ENCODE data around the gene TMTC2.

TMTC2 gene

DNA sequence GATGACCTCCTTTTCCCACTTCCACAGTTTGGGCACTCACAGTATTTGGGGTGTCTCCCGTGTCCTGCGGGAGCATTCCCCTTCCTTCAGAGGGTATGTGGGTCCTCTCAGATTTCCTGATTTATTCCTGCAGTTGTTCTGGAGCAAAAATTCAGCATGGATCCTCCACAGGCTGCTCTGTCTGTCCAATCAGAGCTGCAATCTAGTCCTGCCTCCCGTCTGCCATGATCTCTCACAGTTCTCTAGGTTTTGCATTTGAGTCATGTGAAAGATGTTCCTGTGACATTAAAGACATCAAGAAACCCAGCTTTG is 435.9 kb downstream of the TMTC2 start:
- Histone ChIP-seq H2BK120ac (ENCODE audit: insufficient read depth, low read length, poor library complexity) (no peak overlapping the region), H4K8ac (ENCODE audit: low read depth, low read length) (no peak overlapping the region), H3K9me3 (ENCODE audit: insufficient read depth, low read depth, low read length) (no peaks in the 10 kb centered on the region), H3K79me1 (ENCODE audit: low read length) (no peaks in the 10 kb centered on the region), H3K14ac (ENCODE audit: low read length) (no peak overlapping the region), H2BK12ac (ENCODE audit: low read length) (no peak overlapping the region), H3K4me2 (ENCODE audit: low read length) (no peak overlapping the region), H3K4ac (ENCODE audit: low read depth, low read length) (no peak overlapping the region), H3K23ac (ENCODE audit: low read length) (no peak overlapping the region), H4K12ac (ENCODE audit: low read depth, low read length) (no peak overlapping the region), H3K79me2 (ENCODE audit: control insufficient read depth, insufficient read depth, low read length, poor library complexity) (no peaks in the 10 kb centered on the region), H3K18ac (ENCODE audit: low read length) (no peak overlapping the region), H4K91ac (ENCODE audit: low read depth, low read length) (no peak overlapping the region), H2AK5ac (ENCODE audit: low read length) (no peak overlapping the region), H2BK5ac (ENCODE audit: low read depth, low read length, poor library complexity) (no peak overlapping the region), H3K27ac (ENCODE audit: low read depth, low read length) (no peak overlapping the region), H3K4me1 (ENCODE audit: control insufficient read depth in 1 of 2, insufficient read depth in 2 of 2, low read length in 2 of 2) (peaks cover 7 to 8% of the 10 kb centered on the region in 2 experiments), H3K9ac (ENCODE audit: low read length) (no peak overlapping the region), H3K36me3 (ENCODE audit: control insufficient read depth in 1 of 2, insufficient read depth in 2 of 2, low read length in 2 of 2) (no peaks in the 10 kb centered on the region), H3K27me3 (ENCODE audit: insufficient read depth, low read length) (no peaks in the 10 kb centered on the region), H2AFZ (ENCODE audit: insufficient read depth, low read length, poor library complexity) (no peak overlapping the region), H3K4me3 (ENCODE audit: low read depth, low read length) (no peak overlapping the region)
- WGBS (ENCODE audit: extremely low coverage, insufficient coverage, insufficient read length) = no CpG with 5 or more reads among the region's 3 CpGs
- DNase-seq = no peak

DNA sequence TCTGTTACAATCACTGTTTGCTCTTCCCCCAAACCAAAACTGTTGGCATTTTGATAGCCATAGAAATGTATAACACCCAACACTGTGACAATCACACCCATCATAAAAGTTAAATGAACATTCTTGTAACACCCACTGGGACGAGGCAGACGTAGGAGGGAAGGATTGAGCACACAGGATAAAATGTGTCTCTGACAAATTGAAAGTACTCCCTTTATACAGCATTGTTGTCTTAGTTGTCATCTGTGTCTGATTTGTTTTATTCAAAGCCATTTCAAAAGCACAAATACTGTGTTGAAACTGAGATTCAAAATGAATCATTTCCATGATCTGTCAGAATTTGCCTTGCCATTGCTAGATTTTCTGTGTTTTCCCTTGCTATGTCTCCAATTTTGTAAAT is 436.3 kb downstream of the TMTC2 start:
- H2AK5ac ChIP-seq (ENCODE audit: low read length) = no peak overlapping the region
- H2BK5ac ChIP-seq (ENCODE audit: low read depth, low read length, poor library complexity) = no peak overlapping the region
- no peak overlapping the region for H2BK12ac ChIP-seq (ENCODE audit: low read length)
- no peaks in the 10 kb centered on the region for H3K79me2 ChIP-seq (ENCODE audit: control insufficient read depth, insufficient read depth, low read length, poor library complexity)
- H3K14ac ChIP-seq (ENCODE audit: low read length) = no peak overlapping the region
- no peak overlapping the region for H3K4ac ChIP-seq (ENCODE audit: low read depth, low read length)
- H3K27me3 ChIP-seq (ENCODE audit: insufficient read depth, low read length) = no peaks in the 10 kb centered on the region
- H3K18ac ChIP-seq (ENCODE audit: low read length) = no peak overlapping the region
- H2BK120ac ChIP-seq (ENCODE audit: insufficient read depth, low read length, poor library complexity) = no peak overlapping the region
- no peaks in the 10 kb centered on the region for H3K36me3 ChIP-seq (ENCODE audit: control insufficient read depth in 1 of 2, insufficient read depth in 2 of 2, low read length in 2 of 2)
- no peaks in the 10 kb centered on the region for H3K9me3 ChIP-seq (ENCODE audit: insufficient read depth, low read depth, low read length)
- WGBS (ENCODE audit: extremely low coverage, insufficient coverage, insufficient read length) = no CpG with 5 or more reads among the region's 2 CpGs
- no peak overlapping the region for H4K8ac ChIP-seq (ENCODE audit: low read depth, low read length)
- H3K27ac ChIP-seq (ENCODE audit: low read depth, low read length) = no peak overlapping the region
- H3K4me2 ChIP-seq (ENCODE audit: low read length) = no peak overlapping the region
- no peak overlapping the region for H3K9ac ChIP-seq (ENCODE audit: low read length)
- H2AFZ ChIP-seq (ENCODE audit: insufficient read depth, low read length, poor library complexity) = no peak overlapping the region
- H4K91ac ChIP-seq (ENCODE audit: low read depth, low read length) = no peak overlapping the region
- DNase-seq = no peak
- H4K12ac ChIP-seq (ENCODE audit: low read depth, low read length) = no peak overlapping the region
- H3K23ac ChIP-seq (ENCODE audit: low read length) = no peak overlapping the region
- no peak overlapping the region for H3K4me3 ChIP-seq (ENCODE audit: low read depth, low read length)
- peaks cover 7 to 8% of the 10 kb centered on the region in 2 experiments for H3K4me1 ChIP-seq (ENCODE audit: control insufficient read depth in 1 of 2, insufficient read depth in 2 of 2, low read length in 2 of 2)
- no peaks in the 10 kb centered on the region for H3K79me1 ChIP-seq (ENCODE audit: low read length)

DNA sequence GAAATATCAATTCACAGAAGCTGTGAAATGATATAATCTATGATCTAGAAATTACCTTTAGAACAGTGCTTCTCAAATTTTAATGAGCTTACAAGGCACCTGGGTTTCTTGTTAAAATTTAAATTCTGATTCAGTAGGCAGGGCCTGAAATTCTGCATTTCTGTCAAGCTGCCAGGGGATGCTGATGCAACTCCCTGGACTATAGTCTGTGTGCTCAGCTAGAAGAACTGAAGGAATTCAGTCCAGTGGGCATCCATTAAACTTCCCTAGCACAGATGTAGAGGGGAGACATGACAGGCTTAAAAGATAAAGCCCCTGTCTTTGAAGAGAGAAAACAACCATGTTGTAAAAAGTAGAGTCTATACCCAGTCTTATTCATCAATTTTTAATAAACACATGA is 441.8 kb downstream of the TMTC2 start:
- Histone ChIP-seq H2AK5ac (ENCODE audit: low read length) (no peak overlapping the region), H3K9me3 (ENCODE audit: insufficient read depth, low read depth, low read length) (no peaks in the 10 kb centered on the region), H3K4me3 (ENCODE audit: low read depth, low read length) (no peak overlapping the region), H3K23ac (ENCODE audit: low read length) (no peak overlapping the region), H3K9ac (ENCODE audit: low read length) (no peak overlapping the region), H2AFZ (ENCODE audit: insufficient read depth, low read length, poor library complexity) (no peak overlapping the region), H3K4ac (ENCODE audit: low read depth, low read length) (no peak overlapping the region), H3K79me2 (ENCODE audit: control insufficient read depth, insufficient read depth, low read length, poor library complexity) (no peaks in the 10 kb centered on the region), H3K27ac (ENCODE audit: low read depth, low read length) (no peak overlapping the region), H2BK5ac (ENCODE audit: low read depth, low read length, poor library complexity) (no peak overlapping the region), H3K18ac (ENCODE audit: low read length) (no peak overlapping the region), H3K4me1 (ENCODE audit: control insufficient read depth in 1 of 2, insufficient read depth in 2 of 2, low read length in 2 of 2) (peaks cover 3% of the 10 kb centered on the region in 2 experiments), H4K8ac (ENCODE audit: low read depth, low read length) (no peak overlapping the region), H3K36me3 (ENCODE audit: control insufficient read depth in 1 of 2, insufficient read depth in 2 of 2, low read length in 2 of 2) (peaks cover 2 to 4% of the 10 kb centered on the region in 2 experiments), H2BK12ac (ENCODE audit: low read length) (no peak overlapping the region), H4K91ac (ENCODE audit: low read depth, low read length) (no peak overlapping the region), H3K27me3 (ENCODE audit: insufficient read depth, low read length) (no peaks in the 10 kb centered on the region), H2BK120ac (ENCODE audit: insufficient read depth, low read length, poor library complexity) (no peak overlapping the region), H4K12ac (ENCODE audit: low read depth, low read length) (no peak overlapping the region), H3K14ac (ENCODE audit: low read length) (no peak overlapping the region), H3K79me1 (ENCODE audit: low read length) (no peaks in the 10 kb centered on the region), H3K4me2 (ENCODE audit: low read length) (no peak overlapping the region)
- no peak for DNase-seq

DNA sequence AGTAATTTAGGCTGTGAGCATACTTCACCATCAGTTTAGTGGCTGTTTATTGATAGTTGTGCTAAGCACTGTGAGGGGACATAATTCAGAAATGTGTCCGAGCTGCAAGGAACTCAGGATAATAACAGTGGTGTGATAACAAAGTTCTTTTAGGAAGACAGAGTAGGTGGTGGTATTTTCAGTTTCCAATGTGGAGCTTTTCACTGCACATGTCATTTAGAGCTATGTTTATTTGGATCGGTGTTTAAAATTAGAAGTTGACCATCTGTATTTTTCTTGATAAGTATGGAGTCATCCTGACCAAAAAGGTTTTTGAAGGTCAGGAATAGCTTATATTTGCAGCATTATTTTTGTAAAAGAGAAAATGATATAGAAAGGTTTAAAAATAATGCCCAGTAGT is 443.5 kb downstream of the TMTC2 start:
- Histone ChIP-seq H2BK120ac (ENCODE audit: insufficient read depth, low read length, poor library complexity) (no peak overlapping the region), H3K14ac (ENCODE audit: low read length) (no peak overlapping the region), H3K79me1 (ENCODE audit: low read length) (no peaks in the 10 kb centered on the region), H3K36me3 (ENCODE audit: control insufficient read depth in 1 of 2, insufficient read depth in 2 of 2, low read length in 2 of 2) (peaks cover 2 to 4% of the 10 kb centered on the region in 2 experiments), H2AFZ (ENCODE audit: insufficient read depth, low read length, poor library complexity) (no peak overlapping the region), H2BK5ac (ENCODE audit: low read depth, low read length, poor library complexity) (no peak overlapping the region), H4K12ac (ENCODE audit: low read depth, low read length) (no peak overlapping the region), H3K23ac (ENCODE audit: low read length) (no peak overlapping the region), H2BK12ac (ENCODE audit: low read length) (no peak overlapping the region), H3K18ac (ENCODE audit: low read length) (no peak overlapping the region), H3K4ac (ENCODE audit: low read depth, low read length) (no peak overlapping the region), H3K27ac (ENCODE audit: low read depth, low read length) (no peak overlapping the region), H4K91ac (ENCODE audit: low read depth, low read length) (no peak overlapping the region), H3K79me2 (ENCODE audit: control insufficient read depth, insufficient read depth, low read length, poor library complexity) (no peaks in the 10 kb centered on the region), H2AK5ac (ENCODE audit: low read length) (no peak overlapping the region), H3K4me1 (ENCODE audit: control insufficient read depth in 1 of 2, insufficient read depth in 2 of 2, low read length in 2 of 2) (peaks cover 3% of the 10 kb centered on the region in 2 experiments), H3K4me3 (ENCODE audit: low read depth, low read length) (no peak overlapping the region), H3K9ac (ENCODE audit: low read length) (no peak overlapping the region), H3K9me3 (ENCODE audit: insufficient read depth, low read depth, low read length) (no peaks in the 10 kb centered on the region), H4K8ac (ENCODE audit: low read depth, low read length) (no peak overlapping the region), H3K4me2 (ENCODE audit: low read length) (no peak overlapping the region), H3K27me3 (ENCODE audit: insufficient read depth, low read length) (no peaks in the 10 kb centered on the region)
- no CpG with 5 or more reads among the region's 2 CpGs for WGBS (ENCODE audit: extremely low coverage, insufficient coverage, insufficient read length)
- no peak for DNase-seq

DNA sequence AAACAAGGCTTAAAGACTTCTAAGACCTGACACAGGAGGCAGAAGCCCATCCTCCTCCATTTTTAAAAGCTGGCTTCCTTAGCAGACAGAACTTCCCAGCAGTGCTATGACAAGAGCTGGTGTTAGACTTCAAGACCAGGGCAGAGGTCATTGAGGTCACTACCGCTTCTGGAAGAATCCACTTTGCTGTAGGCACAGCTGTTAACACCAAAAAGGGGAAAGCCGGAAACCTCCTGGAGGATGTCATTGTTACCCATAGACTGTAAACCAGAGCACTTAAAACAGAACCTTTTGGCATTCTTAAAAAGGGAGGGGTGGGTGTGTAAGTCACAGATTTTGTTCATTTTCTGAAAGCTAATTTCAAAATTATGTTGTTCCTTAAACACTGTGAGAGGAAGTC is 445.7 kb downstream of the TMTC2 start:
- Histone ChIP-seq H2AK5ac (ENCODE audit: low read length) (no peak overlapping the region), H3K4ac (ENCODE audit: low read depth, low read length) (no peak overlapping the region), H3K9ac (ENCODE audit: low read length) (no peak overlapping the region), H2BK12ac (ENCODE audit: low read length) (no peak overlapping the region), H3K4me3 (ENCODE audit: low read depth, low read length) (no peak overlapping the region), H4K91ac (ENCODE audit: low read depth, low read length) (no peak overlapping the region), H3K27ac (ENCODE audit: low read depth, low read length) (no peak overlapping the region), H3K4me1 (ENCODE audit: control insufficient read depth in 1 of 2, insufficient read depth in 2 of 2, low read length in 2 of 2) (peaks cover 3% of the 10 kb centered on the region in 2 experiments), H4K12ac (ENCODE audit: low read depth, low read length) (no peak overlapping the region), H3K4me2 (ENCODE audit: low read length) (no peak overlapping the region), H2BK120ac (ENCODE audit: insufficient read depth, low read length, poor library complexity) (no peak overlapping the region), H2AFZ (ENCODE audit: insufficient read depth, low read length, poor library complexity) (no peak overlapping the region), H2BK5ac (ENCODE audit: low read depth, low read length, poor library complexity) (no peak overlapping the region), H3K9me3 (ENCODE audit: insufficient read depth, low read depth, low read length) (no peaks in the 10 kb centered on the region), H3K14ac (ENCODE audit: low read length) (no peak overlapping the region), H3K23ac (ENCODE audit: low read length) (no peak overlapping the region), H3K79me1 (ENCODE audit: low read length) (no peaks in the 10 kb centered on the region), H4K8ac (ENCODE audit: low read depth, low read length) (no peak overlapping the region), H3K79me2 (ENCODE audit: control insufficient read depth, insufficient read depth, low read length, poor library complexity) (no peaks in the 10 kb centered on the region), H3K18ac (ENCODE audit: low read length) (no peak overlapping the region), H3K36me3 (ENCODE audit: control insufficient read depth in 1 of 2, insufficient read depth in 2 of 2, low read length in 2 of 2) (peaks cover 2 to 4% of the 10 kb centered on the region in 2 experiments), H3K27me3 (ENCODE audit: insufficient read depth, low read length) (no peaks in the 10 kb centered on the region)
- no CpG with 5 or more reads among the region's 2 CpGs for whole genome bisulfite sequencing (ENCODE audit: extremely low coverage, insufficient coverage, insufficient read length)
- no peak for DNase-seq
